GM18867 (cell line): ENCODE data around the gene AKAP13.

ENCODE experiments used
- ATAC-seq: cut with Tn5 transposase; IDR thresholded peaks from one replicate; pipeline ENCODE4 v1.9.1; 2021; ENCODE audit warnings: mild to moderate bottlenecking, moderate library complexity; ENCODE audit not compliant: unreplicated experiment

Gene AKAP13

DNA sequence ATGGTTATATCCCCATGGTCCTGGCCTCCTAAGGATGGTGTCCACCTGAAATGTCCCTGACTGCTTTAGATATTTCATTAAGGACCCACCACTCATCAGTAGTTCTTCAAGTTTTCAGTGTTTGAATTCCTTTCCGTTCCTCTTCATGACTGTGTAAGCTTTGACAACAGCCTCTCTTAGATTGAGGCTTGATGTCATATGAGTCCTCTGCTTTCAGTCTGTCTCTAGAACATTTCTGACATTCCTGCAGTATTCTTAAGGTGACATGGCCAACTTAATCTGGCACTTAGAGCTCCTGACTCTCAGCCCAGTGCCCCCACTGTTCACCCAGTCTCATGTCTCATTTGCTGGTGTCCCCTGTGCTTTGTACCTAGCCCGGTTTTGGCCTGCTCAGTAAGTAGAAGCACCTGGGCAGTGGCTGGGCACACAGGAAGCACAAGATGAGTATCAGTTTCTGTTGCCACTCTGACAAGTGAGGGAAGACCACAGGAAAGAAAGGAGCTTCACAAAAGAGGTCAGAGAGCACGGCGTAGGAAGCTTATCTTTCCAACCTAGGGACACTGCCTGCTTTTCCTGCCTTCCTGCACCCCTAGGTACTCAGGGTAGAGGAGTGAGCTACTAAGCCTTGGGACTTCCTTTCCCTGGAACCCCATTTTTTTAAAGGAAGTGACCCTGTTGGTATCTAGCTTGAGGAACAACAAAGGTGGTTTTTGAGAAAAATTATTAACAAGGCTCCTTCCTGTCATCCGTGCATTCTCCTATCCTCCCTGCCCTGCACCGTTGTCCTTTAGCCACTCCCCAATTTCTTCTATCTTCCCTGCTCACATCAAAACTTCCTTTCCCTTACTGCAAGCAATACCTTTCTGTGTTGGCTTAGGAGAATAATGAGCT lies 311.2 kb downstream of the AKAP13 start:
- ATAC-seq, result peak; percentile 42

DNA sequence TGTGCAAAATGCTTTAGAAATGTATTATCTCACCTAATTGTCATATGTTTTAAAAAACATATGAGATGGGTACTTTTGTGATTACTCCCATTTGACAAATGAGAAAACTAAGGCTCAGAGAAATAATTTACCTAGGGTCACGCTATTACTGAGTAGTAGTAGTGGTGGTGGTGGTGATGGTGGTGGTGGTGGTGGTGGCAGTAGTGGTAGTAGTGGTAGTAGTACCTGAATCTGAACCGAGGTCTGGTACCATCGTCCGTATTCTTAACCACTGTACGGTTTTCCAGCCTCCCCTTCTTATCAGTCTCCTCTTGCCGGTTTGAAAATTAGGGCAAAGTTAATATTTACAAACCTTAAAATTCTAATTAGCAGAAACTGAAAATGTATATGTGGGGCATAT lies 311.9 kb downstream of the AKAP13 start:
- ATAC-seq, result no peak

DNA sequence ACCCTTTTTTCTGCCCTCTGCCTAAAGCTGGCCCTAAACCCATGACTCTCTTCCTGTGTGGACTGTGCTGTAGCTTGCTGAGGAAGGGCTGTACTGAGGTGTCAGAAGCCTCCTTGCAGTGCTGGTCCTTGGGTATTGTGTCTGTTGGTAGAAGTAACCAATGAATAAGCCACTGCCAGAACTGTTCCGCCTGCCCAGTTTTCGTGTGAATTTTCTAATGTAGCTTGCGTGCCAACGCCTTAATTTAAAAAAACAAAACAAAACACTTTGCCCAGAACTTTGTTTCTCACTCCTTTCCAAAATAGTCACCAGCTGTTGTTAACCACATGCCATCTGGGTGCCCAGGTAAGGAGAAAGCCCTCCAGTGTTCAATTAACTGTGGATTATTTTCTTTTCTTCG lies 312.5 kb downstream of the AKAP13 start:
- peak; percentile 59 for ATAC-seq

DNA sequence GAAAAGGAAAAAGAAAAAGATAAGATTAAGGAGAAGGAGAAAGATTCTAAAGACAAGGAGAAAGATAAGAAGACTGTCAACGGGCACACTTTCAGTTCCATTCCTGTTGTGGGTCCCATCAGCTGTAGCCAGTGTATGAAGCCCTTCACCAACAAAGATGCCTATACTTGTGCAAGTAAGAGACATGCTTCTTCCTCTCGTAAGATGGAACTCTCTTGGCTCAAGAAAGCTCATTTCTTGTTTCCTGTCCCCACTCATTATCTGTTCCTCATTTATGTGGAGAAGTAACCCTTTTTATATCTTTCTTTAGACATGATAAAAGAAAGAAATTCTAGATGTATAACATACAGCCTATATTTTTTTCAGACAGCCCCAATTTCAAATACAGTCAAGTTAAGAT lies 312.9 kb downstream of the AKAP13 start:
- peak; percentile 9 for ATAC-seq

DNA sequence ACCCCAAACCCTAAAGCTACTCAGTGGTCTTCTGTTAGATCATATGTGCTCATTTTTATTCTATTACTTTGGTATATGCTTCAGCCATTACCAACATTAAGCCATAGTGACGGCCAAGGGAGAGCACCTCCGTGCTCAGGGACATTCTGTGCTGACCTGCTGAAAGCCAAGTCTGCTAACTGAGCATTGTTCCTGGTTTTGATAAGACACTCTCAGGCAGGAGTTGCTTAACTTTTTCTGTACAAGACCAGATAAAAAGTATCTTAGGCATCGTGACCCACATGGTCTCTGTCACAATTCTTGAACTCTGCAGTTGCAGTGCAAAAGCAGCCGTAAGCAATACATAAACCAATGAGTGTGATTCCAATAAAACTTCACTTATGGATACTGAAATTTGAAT lies 313.7 kb downstream of the AKAP13 start:
- no peak for ATAC-seq

DNA sequence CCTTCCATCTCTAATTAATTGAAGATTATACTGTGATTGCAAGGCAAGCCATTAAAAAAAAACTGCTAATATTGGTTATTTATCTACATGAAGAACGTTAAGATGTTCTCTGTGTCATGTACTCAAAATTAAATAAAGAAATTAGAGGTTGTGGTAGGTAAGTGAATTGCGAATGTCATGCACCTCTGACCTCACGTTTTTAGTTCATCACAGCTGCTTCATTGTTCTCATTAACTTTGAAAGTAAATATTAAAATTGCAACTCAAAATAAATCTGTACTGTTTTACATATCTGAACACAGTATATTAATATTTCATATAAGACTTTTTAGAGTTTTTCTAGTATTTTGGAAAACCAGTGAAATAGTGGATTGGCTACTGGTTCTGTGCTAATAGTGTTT lies 320.4 kb downstream of the AKAP13 start:
- no peak for ATAC-seq

DNA sequence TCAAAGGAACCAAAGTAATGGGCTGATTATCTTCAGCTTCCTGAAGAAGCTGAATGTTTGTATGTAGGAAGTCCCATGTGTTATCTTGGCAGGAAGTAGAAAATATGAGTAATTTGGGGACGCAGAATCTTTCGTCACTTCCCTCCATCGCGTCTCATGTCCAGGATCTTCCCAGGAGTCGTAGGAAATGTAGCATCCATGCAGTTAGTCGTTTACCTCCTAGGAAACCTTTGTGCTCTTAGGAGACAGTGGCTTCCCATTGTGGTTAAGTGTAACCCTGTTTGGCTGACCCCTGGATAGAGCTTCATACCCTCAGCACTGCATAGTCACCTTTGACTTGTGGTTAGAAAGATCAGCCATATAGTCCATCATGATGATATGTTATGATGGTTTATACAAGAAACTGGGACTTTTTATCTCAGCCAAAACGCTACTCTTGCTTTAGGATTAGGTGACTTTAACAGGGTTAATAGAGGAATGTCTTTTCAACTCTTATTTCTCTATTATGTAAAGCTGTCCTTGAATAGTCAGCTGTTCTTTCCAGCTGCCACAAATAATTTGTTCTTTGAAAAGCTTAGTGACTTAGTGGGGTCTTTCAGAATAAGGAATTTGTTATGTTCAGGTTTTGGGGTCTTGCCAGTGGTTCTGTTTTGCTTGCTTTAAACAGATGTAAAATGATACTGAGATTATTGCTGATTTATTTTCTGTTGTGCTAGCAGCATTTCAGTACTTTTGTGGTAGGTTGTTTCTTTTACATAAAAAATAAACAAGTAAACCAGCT lies 322.1 kb downstream of the AKAP13 start:
- ATAC-seq, result no peak

DNA sequence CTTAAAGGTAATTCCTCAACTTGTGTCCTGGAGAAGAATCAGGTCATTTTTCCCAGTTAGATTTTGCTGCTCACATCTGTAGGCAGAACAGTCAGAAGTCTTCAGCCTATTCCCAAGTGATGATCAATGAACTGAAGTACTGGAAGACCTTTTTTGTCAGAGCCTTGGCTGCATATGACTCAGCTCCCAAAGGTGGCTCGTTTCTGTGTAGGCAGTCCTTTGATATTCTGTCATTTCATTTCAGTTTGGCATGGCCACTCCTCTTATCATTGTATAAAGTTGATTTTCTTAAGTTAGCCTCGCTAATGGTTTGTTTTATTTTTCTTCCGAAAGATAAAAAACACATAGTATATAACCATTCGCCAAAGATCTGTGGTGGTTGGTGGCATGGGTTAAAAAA lies 323.7 kb downstream of the AKAP13 start:
- no peak for ATAC-seq

DNA sequence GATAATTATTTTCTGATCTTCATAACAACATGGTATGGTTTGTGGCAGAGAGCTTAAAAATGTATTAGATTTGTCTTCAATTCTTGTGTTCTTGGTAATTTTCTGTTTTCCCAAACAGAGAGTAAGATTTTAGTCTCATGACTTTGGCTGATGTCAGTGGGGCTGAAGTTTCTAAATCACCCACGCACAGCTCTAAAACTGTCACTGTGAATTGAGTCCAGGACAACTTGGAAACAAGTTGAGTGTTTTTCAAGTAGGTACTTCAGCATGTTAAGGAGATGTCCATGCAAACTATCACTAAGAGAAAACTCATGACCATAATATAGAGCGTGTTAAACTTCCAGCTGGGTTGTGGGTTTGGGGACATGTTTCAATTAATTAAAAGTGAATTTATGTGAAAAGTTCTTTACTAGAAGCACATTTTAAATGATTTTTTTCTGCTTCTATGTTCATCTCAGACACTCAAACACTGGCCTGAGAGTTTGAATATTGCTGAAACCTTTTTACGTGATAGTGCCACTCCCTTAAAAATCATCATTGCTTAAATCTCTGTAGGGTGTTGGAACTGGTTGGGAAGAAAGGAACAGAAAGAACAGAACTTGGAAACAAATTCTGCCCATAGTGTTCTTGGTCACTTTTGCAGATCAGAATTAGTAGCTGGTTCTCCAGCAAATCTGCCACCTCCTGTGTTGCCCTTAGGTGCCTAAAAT lies 324.5 kb downstream of the AKAP13 start:
- no peak for ATAC-seq

DNA sequence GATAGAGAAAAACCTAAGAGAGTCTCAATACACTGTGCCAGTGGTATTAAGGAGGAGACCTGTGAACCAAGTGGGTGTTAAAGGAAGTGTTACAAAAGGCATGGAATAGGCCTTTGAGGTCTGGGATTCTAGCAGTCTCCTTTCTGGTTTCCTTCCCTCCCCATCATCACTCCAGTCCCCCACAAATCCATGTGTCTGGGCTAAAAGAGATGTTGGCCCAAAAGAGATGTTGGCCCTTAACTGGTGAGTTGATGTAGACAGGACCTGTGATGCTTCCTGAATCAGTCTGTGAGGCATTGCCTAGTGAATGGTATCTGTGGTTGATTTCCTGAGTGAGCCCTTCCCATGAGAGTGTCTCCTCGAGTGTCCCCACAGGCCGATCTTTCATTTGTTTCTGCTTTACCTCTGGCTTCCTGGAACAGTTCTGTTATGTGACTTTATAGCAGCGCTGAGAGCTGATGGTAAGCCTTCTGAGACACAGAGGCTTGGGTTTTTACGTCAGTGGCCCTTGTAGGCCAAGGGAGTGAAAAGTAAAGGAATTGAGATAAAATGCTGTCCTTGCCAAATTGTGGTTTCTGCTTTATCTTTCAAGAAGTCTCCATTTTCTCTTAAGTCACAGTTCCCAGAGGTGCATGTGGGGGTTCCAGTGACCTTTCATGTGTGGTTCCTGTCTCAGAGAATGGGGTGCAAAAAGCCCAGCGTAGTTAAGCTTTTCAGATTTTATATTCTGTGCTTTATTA lies 326.5 kb downstream of the AKAP13 start:
- peak; percentile 24 for ATAC-seq

DNA sequence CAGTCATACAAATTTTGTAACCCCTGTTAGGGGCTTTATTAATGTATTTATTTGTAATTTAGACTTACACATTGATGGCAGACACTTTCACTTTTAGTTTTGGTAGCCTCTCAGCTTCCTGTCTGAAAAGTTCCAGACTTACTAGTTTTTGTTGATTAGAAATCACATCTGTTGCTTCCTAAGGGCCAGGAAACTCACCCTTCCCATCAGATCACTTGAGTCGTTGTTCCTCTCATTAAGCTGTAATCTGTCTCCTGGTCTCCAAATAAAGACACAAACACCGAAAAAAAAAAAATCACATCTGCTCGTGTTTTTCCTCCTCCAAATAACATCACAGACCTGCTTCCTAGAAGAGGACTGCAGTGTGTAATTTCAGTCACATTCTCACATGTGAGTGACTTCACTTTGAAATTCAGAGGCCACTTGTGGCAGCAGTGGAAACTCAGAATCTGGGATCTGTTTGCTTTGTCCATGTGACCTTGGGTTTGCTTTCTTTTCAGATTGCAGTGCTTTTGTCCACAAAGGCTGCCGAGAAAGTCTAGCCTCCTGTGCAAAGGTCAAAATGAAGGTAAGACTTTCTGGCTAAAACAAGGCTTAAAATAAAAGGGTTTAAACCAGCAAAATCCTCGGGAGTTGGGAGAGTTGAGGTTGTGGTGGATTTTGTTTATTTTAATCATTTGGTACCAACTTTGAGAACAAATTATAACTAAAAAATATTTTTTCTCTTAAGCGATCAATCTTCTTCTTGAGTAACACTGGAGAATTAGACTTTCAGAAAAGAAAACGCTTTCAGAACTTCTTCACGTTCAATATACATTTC lies 327.3 kb downstream of the AKAP13 start:
- peak; percentile 8 for ATAC-seq

DNA sequence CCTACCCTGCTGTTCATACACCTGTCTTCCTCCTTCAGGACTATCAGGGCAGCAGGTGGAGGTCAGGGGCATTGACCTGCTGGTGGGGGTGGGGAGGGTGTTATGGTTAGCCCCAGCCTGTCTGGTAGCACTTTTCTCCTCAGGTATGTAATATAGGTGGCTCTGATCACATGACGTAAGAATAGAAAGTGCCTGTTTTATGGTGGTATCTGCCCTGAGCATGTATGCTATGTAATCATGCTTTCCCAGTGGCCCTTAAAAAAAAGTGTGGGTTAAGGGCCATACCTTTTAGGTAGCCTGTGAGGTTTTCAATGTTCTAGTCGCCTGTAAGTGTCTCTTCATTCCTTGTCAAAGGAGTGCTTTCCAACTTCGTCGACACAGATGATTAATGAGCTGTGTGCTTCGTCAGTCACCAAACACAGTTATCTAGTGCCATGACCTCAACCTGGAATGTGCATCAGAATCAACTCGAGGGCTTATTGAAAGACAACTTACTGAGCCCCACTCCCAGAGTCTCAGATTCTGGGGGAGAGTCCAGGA lies 328.1 kb downstream of the AKAP13 start:
- ATAC-seq, result no peak

DNA sequence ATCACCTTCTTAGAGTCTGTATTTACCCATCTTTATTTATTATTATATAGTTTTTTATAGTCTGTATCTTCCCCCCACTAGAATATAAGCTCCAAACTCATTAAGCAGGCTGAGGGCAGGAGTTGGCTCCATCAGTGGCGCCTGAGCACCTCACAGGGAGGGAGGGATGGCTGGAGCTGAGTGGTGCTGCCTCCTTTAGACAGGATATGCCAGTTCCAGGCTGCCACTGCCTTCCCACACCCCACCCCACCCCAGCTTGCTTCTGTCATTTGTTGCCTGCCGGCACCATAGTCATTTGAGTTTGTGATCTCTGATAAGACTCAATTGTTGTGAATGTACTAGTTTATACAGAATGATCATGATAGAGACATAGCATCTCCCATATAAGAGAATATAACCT lies 328.8 kb downstream of the AKAP13 start:
- no peak for ATAC-seq

DNA sequence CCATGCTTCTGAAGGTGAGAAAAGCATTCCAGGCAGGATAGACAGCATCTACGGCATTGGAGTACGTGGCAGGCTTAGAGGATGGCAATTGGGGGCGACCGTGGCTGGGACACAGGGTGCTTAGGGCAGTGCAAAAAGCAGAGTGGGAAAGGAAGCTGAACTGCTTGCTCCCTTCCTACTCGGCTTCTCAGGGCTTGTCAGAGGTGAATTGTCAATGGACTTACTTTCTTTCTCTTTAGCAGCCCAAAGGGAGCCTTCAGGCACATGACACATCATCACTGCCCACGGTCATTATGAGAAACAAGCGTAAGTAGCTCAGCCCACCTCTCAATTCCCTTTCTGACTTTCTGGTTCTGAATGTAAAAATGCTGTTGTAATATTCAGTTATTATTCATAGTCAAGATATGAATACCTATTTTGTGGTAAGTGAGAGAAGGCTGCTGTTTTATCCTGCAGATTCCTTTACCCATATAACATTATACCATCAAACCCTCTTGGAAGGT lies 330.0 kb downstream of the AKAP13 start:
- ATAC-seq, result peak; percentile 53

DNA sequence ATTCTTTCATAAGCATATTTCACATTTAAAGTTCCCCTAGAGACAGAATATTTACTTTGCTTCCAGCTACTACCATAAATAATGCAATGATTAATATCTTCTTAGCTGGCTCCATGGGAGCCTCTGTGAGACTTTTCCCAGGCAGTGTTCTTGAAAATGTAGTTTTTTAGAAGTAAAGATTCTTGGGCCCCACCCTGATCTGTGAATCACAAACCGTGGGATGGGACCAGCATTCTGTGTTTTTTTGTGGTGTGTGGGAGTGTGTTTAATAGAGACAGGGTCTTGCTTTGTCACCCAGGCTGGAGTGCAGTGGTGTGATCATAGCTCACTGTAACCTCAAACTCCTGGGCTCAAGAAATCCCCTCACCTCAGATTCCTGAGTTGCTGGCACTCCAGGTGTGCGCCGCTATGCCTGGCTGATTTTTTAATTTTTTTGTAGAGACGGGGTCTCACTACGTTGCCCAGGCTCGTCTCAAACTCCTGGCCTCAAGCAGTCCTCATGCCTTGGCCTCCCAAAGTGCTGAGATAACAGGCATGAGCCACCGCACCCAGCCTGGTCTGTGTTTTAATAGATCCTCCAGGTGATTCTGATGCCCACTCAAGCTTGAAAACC lies 331.3 kb downstream of the AKAP13 start:
- ATAC-seq, result no peak

DNA sequence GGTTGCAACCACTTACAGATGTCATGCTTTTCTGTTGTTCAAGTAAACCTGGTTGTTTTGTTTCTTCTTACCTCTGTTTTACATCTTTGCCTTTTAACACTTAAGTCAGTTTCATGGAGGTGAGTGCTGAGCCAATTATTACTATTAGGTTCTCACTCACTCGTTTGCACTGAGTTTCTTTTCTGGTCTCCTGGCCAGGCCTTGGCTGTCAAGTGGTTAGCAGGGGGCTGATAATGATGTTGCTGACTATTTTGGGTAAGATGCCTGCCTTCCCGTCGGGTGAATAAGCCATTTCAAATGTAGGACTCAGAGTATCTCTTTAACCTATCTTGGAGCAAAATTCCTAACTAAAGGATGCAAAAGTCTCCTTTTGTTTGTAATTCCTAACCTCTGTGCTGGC lies 335.9 kb downstream of the AKAP13 start:
- ATAC-seq, result no peak

DNA sequence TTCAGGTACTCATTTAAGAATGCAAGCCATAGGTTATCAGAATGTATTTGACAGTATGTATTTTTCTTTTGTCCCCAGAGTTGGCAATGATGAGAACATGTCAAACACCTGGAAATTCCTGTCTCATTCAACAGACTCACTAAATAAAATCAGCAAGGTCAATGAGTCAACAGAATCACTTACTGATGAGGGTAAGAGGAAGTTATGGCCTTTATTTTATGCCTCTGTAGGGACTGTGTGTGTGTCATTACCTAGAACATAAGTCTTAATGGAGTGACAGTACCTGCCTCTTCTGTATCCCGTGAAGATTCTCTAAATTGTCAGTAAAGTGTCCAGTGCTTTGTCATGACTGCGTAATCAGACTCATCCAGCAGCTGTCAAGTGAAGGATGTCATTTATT lies 336.8 kb downstream of the AKAP13 start:
- ATAC-seq, result no peak

DNA sequence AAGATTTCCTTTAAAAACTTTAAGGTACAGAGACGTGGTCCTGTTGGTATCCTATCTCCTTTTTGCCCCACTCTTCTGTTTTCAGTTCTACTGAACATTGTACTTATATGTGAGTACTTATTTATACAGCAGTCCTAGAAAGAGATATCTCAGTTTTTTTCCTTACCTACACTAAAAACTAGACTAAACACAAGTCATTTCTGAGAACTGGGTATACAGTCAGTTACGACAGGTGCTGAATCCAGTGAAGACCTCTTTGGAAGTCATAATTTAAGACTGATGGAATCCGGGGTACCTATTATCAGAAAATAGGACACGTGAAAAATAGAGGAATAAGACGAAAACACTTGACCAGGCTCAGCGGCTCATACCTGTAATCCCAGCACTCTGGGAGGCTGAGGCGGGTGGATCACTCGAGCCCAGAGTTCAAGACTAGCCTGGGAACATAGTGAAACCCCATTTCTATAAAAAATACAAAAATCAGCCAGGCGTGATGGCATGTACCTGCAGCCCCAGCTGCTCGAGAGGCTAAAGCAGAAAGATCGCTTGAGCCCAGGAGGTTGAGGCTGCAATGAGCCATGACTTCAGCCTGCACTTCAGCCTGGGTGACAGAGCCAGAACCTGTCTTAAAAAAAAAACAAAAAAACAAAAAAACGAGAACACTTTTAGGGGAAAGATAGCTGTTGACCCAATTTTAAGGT lies 338.0 kb downstream of the AKAP13 start:
- ATAC-seq, result peak; percentile 63
